Kidney (tissue), 14 donors: ENCODE results near the gene SMIM14. TPM values are rescaled to one million over a fixed set of nuclear protein-coding genes. Genes with fewer than 3 reads are reported as not detected.
A peak's percentile ranks its signal among the peaks of the same experiment; 100 is the strongest.
"Not testable (repeated sequence)": the region's sequence is repeated elsewhere in the genome, so short reads cannot be mapped to it uniquely, and the experiment has no call there.

Source experiments
- DNase-seq, 5 donors: peaks; one replicate each; pipeline ENCODE4 v3.0.0-alpha.2; 2013 to 2020
- FAIRE-seq: peaks from 2 replicates; lab custom pipeline; 2012; peaks lifted over from hg19 to GRCh38; lab: Jason Lieb, UNC
- H3K27ac ChIP-seq, 2 donors: one replicate each; pipeline ENCODE4 v1.7.0; 2013; ENCODE audit warnings: low read depth in 2 of 2, low read length in 2 of 2, inconsistent platforms in 1 of 2
- H3K27me3 ChIP-seq: one replicate; pipeline ENCODE4 v1.7.1; 2013; ENCODE audit warnings: low read length, inconsistent platforms; ENCODE audit not compliant: control insufficient read depth, insufficient read depth
- H3K36me3 ChIP-seq, 3 donors: one replicate each; pipeline versions ENCODE4 v1.7.0 to v1.7.1; 2013; ENCODE audit warnings: low read length in 3 of 3, control low read depth in 1 of 3, inconsistent platforms in 1 of 3; ENCODE audit not compliant: insufficient read depth in 3 of 3, control insufficient read depth in 2 of 3
- H3K4me1 ChIP-seq, 3 donors: one replicate each; pipeline versions ENCODE4 v1.7.0 to v1.7.1; 2013; ENCODE audit warnings: low read length in 3 of 3, inconsistent platforms in 1 of 3, low read depth in 1 of 3; ENCODE audit not compliant: control insufficient read depth in 2 of 3, insufficient read depth in 2 of 3
- H3K4me3 ChIP-seq, 3 donors: one replicate each; pipeline versions ENCODE4 v1.7.0 to v1.8.1; 2013; ENCODE audit warnings: low read length in 3 of 3, control low read depth in 1 of 3, inconsistent platforms in 1 of 3
- H3K9ac ChIP-seq, 3 donors: one replicate each; pipeline versions ENCODE4 v1.7.0 to v1.7.1; 2013; ENCODE audit warnings: low read length in 3 of 3, control low read depth in 1 of 3, inconsistent platforms in 1 of 3
- H3K9me3 ChIP-seq, 3 donors: one replicate each; pipeline versions ENCODE4 v1.7.0 to v1.7.1; 2013; ENCODE audit warnings: low read length in 3 of 3, control low read depth in 1 of 3, inconsistent platforms in 1 of 3; ENCODE audit not compliant: control insufficient read depth in 2 of 3, insufficient read depth in 1 of 3
- CTCF ChIP-seq: IDR thresholded peaks from 3 replicates; pipeline ENCODE4 v1.5.1; 2012; ENCODE audit warnings: mild to moderate bottlenecking, moderate library complexity, borderline replicate concordance; ENCODE audit not compliant: insufficient read depth; ENCODE audit errors: extremely low read depth
- intact Hi-C: fragments of 100-400 bp; cut with DNase I; formaldehyde crosslinking; loops from one replicate; pipeline ENCODE4 v1.11.1; 2022
- polyA plus RNA-seq: library from polyadenylated mRNA; stranded (reverse); fragments of 350-450 nt; fragmentation: Illumina TruSeq; extraction: RNeasy Lipid Tissue Mini Kit (QIAGEN cat#74804); gene quantifications from one replicate; pipeline ENCODE4 v1.2.3, GENCODE V29; 2014; ENCODE audit warnings: low read depth, low replicate concordance; ENCODE audit not compliant: insufficient read depth
- total RNA-seq: library from RNA; stranded (reverse); fragmentation: NEBNext Ultra II Directional; extraction: Animal tissue kit (Norgen Biotek cat#: 25700); gene quantifications from one replicate; pipeline ENCODE4 v1.2.1, GENCODE V29; 2021
- donor health status: control.
- donor health status: control.
- donor health status: control.
- donor health status: control.
- donor health status: control.
- donor health status: DM: yes; HTN: yes; CAD: no.
- donor health status: Normal renal cell carcinoma (clear cell type).

The SMIM14 gene
- total and polyA plus RNA-seq, 2 donors from 2014 or later: 26.3 to 64.2 TPM

DNA sequence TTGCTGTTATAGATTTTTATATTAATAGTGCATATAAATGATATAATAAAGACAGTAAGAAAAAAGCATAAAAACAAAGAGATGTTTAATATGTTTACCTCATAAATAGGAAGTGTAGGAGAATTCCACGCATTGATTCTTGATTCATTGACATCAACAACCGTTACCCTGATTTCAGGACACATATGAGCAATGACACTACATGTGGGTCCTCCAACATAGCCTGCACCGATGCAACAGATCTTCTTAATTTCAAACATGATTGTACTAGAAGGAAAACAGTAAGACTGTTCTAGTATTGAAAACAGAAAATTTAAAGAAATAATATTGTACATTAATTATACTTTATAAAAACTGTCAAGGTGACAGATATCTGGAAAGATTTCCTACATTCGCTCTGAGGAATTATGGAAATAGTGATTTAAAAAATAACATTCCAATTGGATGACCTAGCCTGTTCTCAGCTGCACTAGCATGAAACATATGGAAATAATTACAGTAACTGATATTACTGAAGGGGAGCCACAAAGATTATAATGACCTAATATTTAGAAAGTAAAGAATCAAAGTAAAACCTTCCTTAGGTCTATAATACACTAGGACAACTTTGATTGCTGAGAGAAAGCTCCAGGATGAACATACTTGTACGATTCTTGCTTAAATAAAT is 117.3 kb downstream of the SMIM14 start:
- FAIRE-seq: no peak
- peak in 1 of 5 donors; percentile 14 for DNase-seq
- Histone ChIP-seq H3K36me3 (peaks cover 0 to 5% (median 0%) of the 10 kb centered on the region in 3 donors), H3K4me1 (peaks cover 0 to 5% (median 0%) of the 10 kb centered on the region in 3 donors), H3K9me3 (no peaks in the 10 kb centered on the region), H3K9ac (no peak overlapping the region), H3K27me3 (no peaks in the 10 kb centered on the region), H3K27ac (no peak overlapping the region), H3K4me3 (no peak overlapping the region)
- intact Hi-C loops: no loop called here
- TF ChIP-seq CTCF: no peak

- DNase-seq: no peak
- Histone ChIP-seq H3K9me3 (no peaks in the 10 kb centered on the region), H3K9ac (no peak overlapping the region), H3K4me3 (no peak overlapping the region), H3K27ac (no peak overlapping the region), H3K36me3 (peaks cover 0 to 5% (median 0%) of the 10 kb centered on the region in 3 donors), H3K27me3 (no peaks in the 10 kb centered on the region), H3K4me1 (peaks cover 0 to 5% (median 0%) of the 10 kb centered on the region in 3 donors)
- TF ChIP-seq CTCF: no peak
- intact Hi-C loops: no loop called here
- FAIRE-seq: no peak
Measured at GRCh38 chr4:39518484-39518883, 120.2 kb downstream of the SMIM14 start.

DNA sequence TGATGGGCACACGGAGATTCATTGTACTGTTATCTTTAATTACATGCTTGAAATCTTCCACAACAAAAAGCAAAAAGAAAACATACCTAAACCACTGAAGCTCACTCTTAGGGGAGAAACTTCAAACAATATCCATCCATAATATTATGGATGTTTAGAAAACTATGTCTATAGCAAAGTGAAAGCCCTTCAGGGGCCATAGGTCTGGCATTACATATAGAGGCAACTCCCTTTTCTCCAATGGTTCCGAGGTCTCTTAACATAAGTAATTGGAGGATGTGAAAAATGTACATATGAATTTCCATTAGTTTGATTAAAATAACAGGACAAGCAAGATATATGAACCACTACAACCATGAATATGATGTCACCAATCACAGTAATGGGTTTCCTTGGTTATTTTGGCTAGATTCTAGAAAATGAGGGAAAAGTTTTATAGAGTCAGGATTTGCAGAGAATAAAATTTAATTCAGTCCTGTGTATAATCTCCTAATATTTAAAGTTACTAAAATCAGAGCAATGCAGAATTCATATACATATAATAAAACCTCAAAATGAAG is 122.2 kb downstream of the SMIM14 start:
- TF ChIP-seq CTCF: no peak
- no peaks in the 10 kb centered on the region for H3K27me3 ChIP-seq
- H3K9me3 ChIP-seq: no peaks in the 10 kb centered on the region
- intact Hi-C loops: no loop called here
- peaks cover 0 to 5% (median 0%) of the 10 kb centered on the region in 3 donors for H3K4me1 ChIP-seq
- no peak overlapping the region for H3K9ac ChIP-seq
- H3K4me3 ChIP-seq: no peak overlapping the region
- H3K27ac ChIP-seq: no peak overlapping the region
- no peak for FAIRE-seq
- H3K36me3 ChIP-seq: peaks cover 3 to 10% (median 4%) of the 10 kb centered on the region in 3 donors
- DNase-seq: no peak

DNA sequence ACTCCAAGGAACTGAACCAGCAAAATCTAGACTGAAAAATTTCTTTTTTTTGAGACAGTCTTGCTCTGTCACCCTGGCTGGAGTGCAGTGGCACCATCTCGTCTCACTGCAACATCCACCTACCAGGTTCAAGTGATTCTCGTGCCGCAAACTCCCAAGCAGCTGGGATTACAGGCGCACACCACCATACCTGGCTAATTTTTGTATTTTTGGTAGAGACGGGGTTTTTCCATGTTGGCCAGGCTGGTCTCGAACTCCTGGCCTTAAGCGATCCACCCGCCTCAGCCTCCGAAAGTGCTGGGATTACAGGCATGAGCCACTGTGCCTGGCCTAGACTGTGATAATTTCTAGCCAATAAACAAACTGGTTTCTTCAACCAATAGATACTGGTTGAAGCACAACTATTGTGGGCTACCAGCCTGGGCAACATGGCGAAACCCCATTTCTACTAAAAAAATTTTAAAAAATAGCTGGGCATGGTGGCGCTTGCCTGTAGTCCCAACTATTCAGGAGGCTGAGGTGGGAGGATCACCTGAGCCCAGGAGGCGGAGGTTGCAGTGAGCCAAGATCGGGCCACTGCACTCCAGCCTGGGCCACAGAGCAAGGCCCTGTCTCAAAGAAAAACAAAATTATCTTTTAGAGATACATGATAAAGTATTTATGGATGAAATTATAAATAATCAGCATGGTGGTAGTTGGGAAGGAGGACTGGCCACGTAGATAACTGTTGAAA is 122.8 kb downstream of the SMIM14 start:
- H3K4me1 ChIP-seq, H3K4me3 ChIP-seq, H3K36me3 ChIP-seq, intact Hi-C loops, H3K9ac ChIP-seq, DNase-seq, H3K27me3 ChIP-seq, H3K9me3 ChIP-seq, H3K27ac ChIP-seq, FAIRE-seq: not testable (repeated sequence)
